Suprapubic skin (tissue), 4 donors: Measurements from ENCODE around the gene NACAD. TPM values are rescaled to one million over a fixed set of nuclear protein-coding genes. Genes with fewer than 3 reads are reported as not detected.
A peak's percentile ranks its signal among the peaks of the same experiment; 100 is the strongest.

Experiments
- DNase-seq, 2 donors: peaks; one replicate each; pipeline ENCODE4 v3.0.0-alpha.2; 2019; ENCODE audit warnings: low spot score in 2 of 2
- H3K27ac ChIP-seq: fragments of 200-600 bp; sonication (generic); one replicate; pipeline ENCODE4 v1.5.1; 2019
- H3K27me3 ChIP-seq: fragments of 200-600 bp; sonication (generic); one replicate; pipeline ENCODE4 v1.5.1; 2019
- H3K36me3 ChIP-seq: fragments of 200-600 bp; sonication (generic); one replicate; pipeline ENCODE4 v1.5.1; 2019
- H3K4me1 ChIP-seq: fragments of 200-600 bp; sonication (generic); one replicate; pipeline ENCODE4 v1.5.1; 2019
- H3K4me3 ChIP-seq: fragments of 200-600 bp; sonication (generic); one replicate; pipeline ENCODE4 v1.5.1; 2019; ENCODE audit warnings: mild to moderate bottlenecking
- H3K9me3 ChIP-seq: fragments of 200-600 bp; sonication (generic); one replicate; pipeline ENCODE4 v1.5.1; 2019
- CTCF ChIP-seq, 2 donors: fragments of 200-600 bp in 1 of 2; fragments of 450-650 bp in 1 of 2; sonication (generic) in 1 of 2; IDR thresholded peaks; one replicate each; pipeline ENCODE4 v1.5.1; 2016 to 2019; ENCODE audit warnings: antibody characterized with exemption in 2 of 2, mild to moderate bottlenecking in 1 of 2, moderate library complexity in 1 of 2
- EP300 ChIP-seq: sonication (generic); formaldehyde crosslinking; IDR thresholded peaks from one replicate; pipeline ENCODE4 v1.6.1; 2017; ENCODE audit warnings: antibody characterized with exemption
- POLR2A ChIP-seq, 2 donors: fragments of 450-650 bp; IDR thresholded peaks; one replicate each; pipeline ENCODE4 v1.6.1; 2017; ENCODE audit warnings: antibody characterized with exemption in 2 of 2, mild to moderate bottlenecking in 2 of 2, moderate library complexity in 2 of 2
- POLR2AphosphoS5 ChIP-seq, 3 donors: sonication (generic); formaldehyde crosslinking; IDR thresholded peaks; one replicate each; pipeline ENCODE4 v1.6.1; 2017; ENCODE audit warnings: antibody characterized with exemption in 3 of 3
- WGBS: methylation state at CpG from one replicate; pipeline ENCODE4 v1.1.5; 2018; 5-methylcytosine and 5-hydroxymethylcytosine counted together
- total RNA-seq, 4 donors: library from RNA; depleted of rRNA; stranded (reverse); fragments of >200 nt; gene quantifications; one replicate each; pipeline ENCODE4 v1.1.0, GENCODE V29; 2016

Gene NACAD
- total RNA-seq, 4 donors from 2014 or later, result 0.76 to 1.4 (median 1.0) TPM

DNA sequence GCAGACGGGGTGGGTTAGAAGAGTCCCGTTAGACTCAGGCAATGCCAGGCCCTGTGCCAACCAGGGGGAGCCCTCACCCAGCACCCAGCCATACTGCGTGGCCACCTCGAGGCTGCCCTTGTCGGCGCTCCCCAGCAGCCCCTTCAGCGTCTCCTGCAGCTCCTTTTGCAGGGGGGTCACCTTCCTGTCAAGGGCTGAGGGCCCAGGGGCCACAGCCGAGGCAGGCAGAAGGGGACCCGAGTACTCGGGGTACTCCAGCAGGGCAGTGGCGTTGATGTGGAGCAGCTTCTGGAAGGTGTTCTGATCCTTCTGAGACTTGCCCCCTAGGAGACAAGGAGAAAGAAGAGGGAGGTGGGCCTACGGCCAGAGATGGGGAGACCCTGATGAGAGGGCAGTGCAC lies 13.0 kb upstream of the NACAD start:
- H3K4me3 ChIP-seq, result no peak overlapping the region
- no peak overlapping the region for H3K27ac ChIP-seq
- TF ChIP-seq POLR2A (IDR thresholded peaks at IDR 0.05) (no peak), CTCF (IDR thresholded peaks at IDR 0.05) (no peak)
- peaks cover 8% of the 10 kb centered on the region for H3K4me1 ChIP-seq
- DNase-seq, result no peak
- H3K36me3 ChIP-seq, result peaks cover 77% of the 10 kb centered on the region
- H3K27me3 ChIP-seq, result no peaks in the 10 kb centered on the region
- H3K9me3 ChIP-seq, result no peaks in the 10 kb centered on the region
- 94% methylated on average over 5 of the region's 12 CpGs for WGBS

- TF ChIP-seq POLR2AphosphoS5 (IDR thresholded peaks at IDR 0.05), result no peak
- TF ChIP-seq POLR2A (IDR thresholded peaks at IDR 0.05), result no peak
- no peak for TF ChIP-seq CTCF (IDR thresholded peaks at IDR 0.05)
- TF ChIP-seq EP300, result no peak
- no peak overlapping the region for H3K27ac ChIP-seq
- WGBS, result 97% methylated on average over 6 of the region's 13 CpGs
- DNase-seq, result peak in 1 of 2 donors; percentile 57
- no peaks in the 10 kb centered on the region for H3K9me3 ChIP-seq
- H3K4me3 ChIP-seq, result no peak overlapping the region
- no peaks in the 10 kb centered on the region for H3K27me3 ChIP-seq
- peaks cover 70% of the 10 kb centered on the region for H3K36me3 ChIP-seq
- H3K4me1 ChIP-seq, result peaks cover 6% of the 10 kb centered on the region
These were observed 12.2 kb upstream of the NACAD start for GRCh38 chr7:45100761-45101480.

DNA sequence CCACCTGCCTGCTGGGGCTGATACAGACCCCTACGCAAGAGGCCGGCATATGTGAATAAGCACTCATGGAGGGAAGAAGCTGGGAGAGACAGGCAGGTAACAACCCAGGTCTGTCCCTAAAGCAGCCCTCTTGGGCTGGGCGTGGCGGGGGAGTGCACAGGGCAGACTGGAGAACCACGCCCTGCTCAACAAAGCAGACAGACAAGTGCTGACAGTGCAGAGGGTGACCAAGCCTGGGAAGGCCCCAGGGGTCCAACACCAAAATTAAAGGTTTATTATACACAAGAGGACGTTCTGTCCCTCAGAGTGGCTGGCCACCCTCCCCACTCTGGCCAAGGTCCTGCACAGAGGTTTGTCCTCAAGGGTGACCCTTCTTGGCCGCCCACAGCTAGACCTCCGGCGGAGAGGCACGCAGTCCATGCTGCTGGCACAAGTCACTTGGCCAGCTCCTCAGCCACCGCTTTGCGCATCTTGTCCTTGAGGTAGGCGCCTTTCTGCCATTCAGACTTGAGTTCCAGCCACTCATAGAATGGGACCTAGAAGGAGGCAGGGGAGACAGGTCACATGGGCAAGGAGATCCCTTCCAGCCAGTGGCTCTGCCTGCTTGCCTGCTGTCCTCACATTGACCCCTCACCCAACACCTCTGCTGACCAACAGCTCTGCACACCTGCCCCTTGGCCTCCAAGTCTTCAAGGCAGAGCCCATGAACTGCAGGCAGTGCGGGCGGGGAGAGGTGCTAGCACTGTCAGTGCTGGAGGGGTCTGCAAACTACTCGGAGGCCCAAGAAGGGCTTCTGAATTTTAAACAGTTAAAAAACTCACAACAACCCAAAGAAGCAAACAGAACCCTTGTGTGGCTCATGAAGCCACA lies 11.4 kb upstream of the NACAD start:
- 62% methylated on average over 9 of the region's 16 CpGs for WGBS
- TF ChIP-seq POLR2A (IDR thresholded peaks at IDR 0.05), result no peak
- TF ChIP-seq POLR2AphosphoS5 (IDR thresholded peaks at IDR 0.05), result no peak
- TF ChIP-seq EP300, result no peak
- TF ChIP-seq CTCF (IDR thresholded peaks at IDR 0.05), result no peak
- Histone ChIP-seq H3K4me3 (no peak overlapping the region), H3K27ac (no peak overlapping the region), H3K36me3 (peaks cover 62% of the 10 kb centered on the region), H3K27me3 (no peaks in the 10 kb centered on the region), H3K9me3 (no peaks in the 10 kb centered on the region), H3K4me1 (peaks cover 6% of the 10 kb centered on the region)
- peak in 1 of 2 donors; percentile 78 for DNase-seq

DNA sequence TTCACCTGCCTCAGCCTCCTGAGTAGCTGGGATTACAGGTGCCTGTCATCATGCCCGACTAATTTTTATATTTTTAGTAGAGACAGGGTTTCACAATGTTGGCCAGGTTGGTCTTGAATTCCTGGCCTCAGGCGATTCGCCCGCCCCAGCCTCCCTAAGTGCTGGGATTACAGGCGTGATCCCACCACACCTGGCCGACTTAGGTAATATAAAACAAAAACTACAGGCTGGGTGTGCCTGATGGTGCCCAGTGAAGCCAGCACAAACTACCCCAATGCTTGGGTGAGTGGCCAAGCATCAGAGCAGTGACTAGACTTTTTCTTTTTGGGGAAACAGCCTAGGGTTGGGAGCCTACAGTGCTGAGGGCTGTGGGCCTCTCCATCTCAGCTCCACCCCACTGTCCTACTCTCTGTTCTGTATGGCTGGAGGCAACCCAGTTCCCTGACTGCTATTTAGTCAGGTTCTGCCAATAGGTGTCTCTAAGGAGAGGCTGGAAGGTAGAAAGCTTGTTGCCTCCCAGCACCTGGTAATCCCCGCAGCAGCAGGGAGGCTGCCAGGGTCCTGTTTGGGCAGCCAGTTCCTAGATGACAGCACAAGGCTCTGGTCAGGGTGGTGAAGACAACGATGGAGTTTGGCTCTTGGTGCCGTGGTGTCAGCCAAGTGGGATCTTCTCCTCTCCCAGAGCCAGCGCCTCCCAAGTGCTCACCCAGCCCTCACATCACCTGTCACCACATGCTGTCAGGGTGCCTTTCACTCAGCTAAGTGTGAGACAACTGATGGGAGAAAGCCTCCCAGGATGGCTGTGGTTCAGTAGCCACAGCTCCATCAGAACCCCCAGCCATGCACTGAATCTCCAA lies 10.4 kb upstream of the NACAD start:
- 72% methylated on average over 7 of the region's 10 CpGs for WGBS
- DNase-seq, result peak in 1 of 2 donors; percentile 44

More for the DNA sequence above, 10.4 kb upstream of the NACAD start:
- peaks cover 53% of the 10 kb centered on the region for H3K36me3 ChIP-seq
- no peak overlapping the region for H3K4me3 ChIP-seq
- no peak overlapping the region for H3K27ac ChIP-seq
- no peak for TF ChIP-seq CTCF (IDR thresholded peaks at IDR 0.05)
- TF ChIP-seq EP300, result no peak
- no peak for TF ChIP-seq POLR2AphosphoS5 (IDR thresholded peaks at IDR 0.05)
- no peak for TF ChIP-seq POLR2A (IDR thresholded peaks at IDR 0.05)
- no peaks in the 10 kb centered on the region for H3K27me3 ChIP-seq
- no peaks in the 10 kb centered on the region for H3K9me3 ChIP-seq
- peaks cover 6% of the 10 kb centered on the region for H3K4me1 ChIP-seq
